Neuronal stem cell (in vitro differentiated cells): ENCODE data around the gene CYP11A1.

Source experiments
- DNase-seq: peaks from one replicate; pipeline ENCODE4 v3.0.0-alpha.2; 2013; ENCODE audit warnings: low spot score
- H2AFZ ChIP-seq: one replicate; pipeline ENCODE4 v1.6.1; 2013; ENCODE audit warnings: mild to moderate bottlenecking, low read length, inconsistent platforms
- H2AK5ac ChIP-seq: 2 replicates; pipeline ENCODE4 v1.6.1; 2013; ENCODE audit warnings: low read depth, mild to moderate bottlenecking, inconsistent platforms, low read length, moderate library complexity, mixed read lengths
- H2BK120ac ChIP-seq: 2 replicates; pipeline ENCODE4 v1.6.1; 2013; ENCODE audit warnings: low read depth, mild to moderate bottlenecking, inconsistent platforms, low read length, moderate library complexity, mixed read lengths
- H2BK12ac ChIP-seq: one replicate; pipeline ENCODE4 v1.6.1; 2013; ENCODE audit warnings: low read length, inconsistent platforms
- H2BK15ac ChIP-seq: 2 replicates; pipeline ENCODE4 v1.6.1; 2013; ENCODE audit warnings: mild to moderate bottlenecking, low read length, inconsistent platforms, mixed read lengths
- H2BK5ac ChIP-seq: one replicate; pipeline ENCODE4 v1.6.1; 2013; ENCODE audit warnings: inconsistent platforms, mild to moderate bottlenecking, low read length, moderate library complexity
- H3K14ac ChIP-seq: one replicate; pipeline ENCODE4 v1.6.1; 2013; ENCODE audit warnings: low read length, inconsistent platforms
- H3K18ac ChIP-seq: 2 replicates; pipeline ENCODE4 v1.6.1; 2013; ENCODE audit warnings: low read length, inconsistent platforms
- H3K23ac ChIP-seq: 2 replicates; pipeline ENCODE4 v1.6.1; 2013; ENCODE audit warnings: low read depth, mild to moderate bottlenecking, mixed read lengths, low read length, inconsistent platforms; ENCODE audit not compliant: poor library complexity
- H3K27ac ChIP-seq: replicated peaks from 3 replicates; pipeline ENCODE4 v1.5.1; 2013; ENCODE audit warnings: low read length, inconsistent platforms
- H3K27me3 ChIP-seq, 3 experiments: 2 replicates each; pipeline ENCODE4 v1.6.1; 2013; ENCODE audit warnings: low read length in 3 of 3, mild to moderate bottlenecking in 2 of 3, inconsistent platforms in 1 of 3, low read depth in 1 of 3, mixed read lengths in 1 of 3, moderate library complexity in 1 of 3; ENCODE audit not compliant: control insufficient read depth in 3 of 3, insufficient read depth in 3 of 3
- H3K36me3 ChIP-seq, 2 donors: replicated peaks in 1 of 2; 2 replicates each; pipeline ENCODE4 v1.6.1; 2013; ENCODE audit warnings: low read length in 2 of 2; ENCODE audit not compliant: control insufficient read depth in 2 of 2, insufficient read depth in 2 of 2
- H3K4ac ChIP-seq: 2 replicates; pipeline ENCODE4 v1.6.1; 2013; ENCODE audit warnings: inconsistent platforms, mild to moderate bottlenecking, low read length, moderate library complexity
- H3K4me1 ChIP-seq, 2 donors: 1 replicate in 1 of 2; 2 replicates in 1 of 2; pipeline ENCODE4 v1.6.1; 2013; ENCODE audit warnings: low read length in 2 of 2, low read depth in 1 of 2; ENCODE audit not compliant: control insufficient read depth in 2 of 2, insufficient read depth in 1 of 2
- H3K4me2 ChIP-seq: one replicate; pipeline ENCODE4 v1.6.1; 2013; ENCODE audit warnings: mild to moderate bottlenecking, low read length, inconsistent platforms; ENCODE audit not compliant: insufficient read depth, poor library complexity, severe bottlenecking
- H3K4me3 ChIP-seq, 2 donors: 2 replicates each; pipeline ENCODE4 v1.5.1; 2013; ENCODE audit warnings: low read length in 2 of 2, mild to moderate bottlenecking in 2 of 2, inconsistent platforms in 1 of 2, moderate library complexity in 1 of 2
- H3K79me1 ChIP-seq: one replicate; pipeline ENCODE4 v1.6.1; 2013; ENCODE audit warnings: low read depth, mild to moderate bottlenecking, inconsistent platforms, low read length, moderate library complexity
- H3K9ac ChIP-seq: one replicate; pipeline ENCODE4 v1.6.1; 2013; ENCODE audit warnings: mild to moderate bottlenecking, low read depth, low read length, inconsistent platforms; ENCODE audit not compliant: poor library complexity
- H3K9me3 ChIP-seq, 2 donors: replicated peaks in 1 of 2; 2 replicates each; pipeline versions ENCODE3 to v1.6.1; 2013; ENCODE audit warnings: low read length in 2 of 2, mild to moderate bottlenecking in 2 of 2, inconsistent platforms in 1 of 2, low read depth in 1 of 2, mixed read lengths in 1 of 2, moderate library complexity in 1 of 2; ENCODE audit not compliant: control insufficient read depth in 2 of 2, insufficient read depth in 1 of 2
- H4K8ac ChIP-seq: one replicate; pipeline ENCODE4 v1.6.1; 2013; ENCODE audit warnings: low read depth, mild to moderate bottlenecking, inconsistent platforms, low read length, moderate library complexity
- H4K91ac ChIP-seq: one replicate; pipeline ENCODE4 v1.6.1; 2013; ENCODE audit warnings: low read length, low read depth, mild to moderate bottlenecking, inconsistent platforms; ENCODE audit not compliant: poor library complexity
- WGBS, 2 donors: extraction: QIAGEN DNeasy Blood & Tissue Kit; methylation state at CpG; one replicate each; pipeline ENCODE4 v1.1.7; 2013; ENCODE audit warnings: missing lambda C conversion rate in 2 of 2, mixed read lengths in 1 of 2; ENCODE audit not compliant: insufficient read length in 2 of 2, insufficient replicate concordance in 1 of 2; ENCODE audit errors: extremely low coverage in 2 of 2; 5-methylcytosine and 5-hydroxymethylcytosine counted together

The CYP11A1 gene

DNA sequence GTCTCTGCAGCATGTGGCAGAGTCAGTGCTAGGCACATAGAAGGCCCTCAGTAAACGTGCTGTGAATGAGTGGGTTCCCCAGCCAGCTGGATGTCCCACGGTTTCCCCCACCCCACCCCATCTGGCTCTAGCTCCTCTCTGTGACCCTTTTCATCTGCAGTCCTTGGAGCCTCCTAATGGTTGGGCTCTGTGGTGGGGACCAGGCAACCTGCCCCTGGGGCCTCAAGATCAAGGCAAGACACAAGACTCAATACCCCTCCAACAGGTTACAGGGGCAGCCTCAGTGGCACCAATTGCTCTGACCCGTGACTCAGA is 17.1 kb upstream of the CYP11A1 start:
- DNase-seq: no peak
- H3K4me2 ChIP-seq: no peak overlapping the region
- no CpG with 5 or more reads among the region's 3 CpGs for WGBS, 2 donors
- H3K79me1 ChIP-seq: no peaks in the 10 kb centered on the region
- no peak overlapping the region for H3K23ac ChIP-seq
- peak overlapping the region; percentile 19 for H3K18ac ChIP-seq
- no peak overlapping the region for H2BK120ac ChIP-seq
- no peak overlapping the region for H3K4ac ChIP-seq
- H2AK5ac ChIP-seq: peak overlapping the region; percentile 54
- peaks cover 3 to 11% of the 10 kb centered on the region in 2 donors for H3K4me1 ChIP-seq
- H2BK15ac ChIP-seq: peak overlapping the region; percentile 77
- peaks cover 0 to 22% (median 0%) of the 10 kb centered on the region in 3 experiments for H3K27me3 ChIP-seq
- no peak overlapping the region for H3K27ac ChIP-seq
- H3K9me3 ChIP-seq: no peaks in the 10 kb centered on the region
- H2BK12ac ChIP-seq: peak overlapping the region; percentile 48
- no peak overlapping the region for H3K4me3 ChIP-seq
- no peak overlapping the region for H4K91ac ChIP-seq
- H3K14ac ChIP-seq: no peak overlapping the region
- no peak overlapping the region for H2BK5ac ChIP-seq
- H2AFZ ChIP-seq: no peak overlapping the region
- no peak overlapping the region for H4K8ac ChIP-seq
- H3K36me3 ChIP-seq: no peaks in the 10 kb centered on the region
- H3K9ac ChIP-seq: no peak overlapping the region

DNA sequence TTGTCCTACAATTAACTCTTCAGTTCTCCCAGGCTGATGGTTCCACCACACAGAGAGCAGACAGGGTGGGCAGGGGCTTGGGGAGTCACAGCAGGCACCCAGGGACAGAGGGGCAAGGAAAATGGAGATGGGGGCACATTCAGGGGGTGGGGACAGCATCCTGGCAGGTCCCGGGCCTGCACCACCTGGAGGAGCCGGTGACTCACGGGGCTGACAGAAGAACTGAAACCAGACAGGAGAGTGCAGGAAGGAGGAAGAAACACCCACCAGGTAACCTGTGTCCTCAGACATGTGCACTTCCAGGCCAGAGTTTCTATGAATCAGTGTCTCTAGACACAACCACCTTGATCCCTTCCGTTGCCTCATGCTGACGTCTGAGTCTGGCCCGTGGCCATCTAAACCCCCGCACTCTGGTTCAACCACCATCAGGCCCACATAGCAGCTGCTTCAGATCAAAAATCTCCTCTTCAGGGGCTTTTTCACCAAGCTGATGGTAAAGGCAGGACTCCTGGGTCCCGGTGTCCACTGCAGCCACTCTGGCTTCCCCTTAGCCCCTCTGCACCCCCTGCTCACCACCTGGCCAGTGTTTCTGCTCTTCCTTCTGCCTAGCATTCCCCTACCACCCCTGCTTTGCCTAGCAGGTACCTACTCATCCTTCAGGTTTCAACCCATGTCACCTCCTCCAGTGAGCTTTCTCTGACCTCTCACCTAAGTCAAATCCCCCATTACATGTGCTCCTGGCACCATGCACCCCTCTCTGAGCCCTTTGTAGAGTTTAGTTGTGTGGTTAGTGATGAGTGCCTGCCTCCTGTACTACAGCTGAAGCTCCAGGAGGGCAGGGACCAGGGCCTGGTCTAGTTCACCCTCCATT is 16.5 kb upstream of the CYP11A1 start:
- H2BK15ac ChIP-seq: peak overlapping the region; percentile 84
- H2BK12ac ChIP-seq: peak overlapping the region; percentile 48
- no peak overlapping the region for H2AK5ac ChIP-seq
- no peak overlapping the region for H3K4me3 ChIP-seq
- H3K4ac ChIP-seq: no peak overlapping the region
- no peak overlapping the region for H2BK5ac ChIP-seq
- DNase-seq: no peak
- H3K27me3 ChIP-seq: peaks cover 0 to 22% (median 0%) of the 10 kb centered on the region in 3 experiments
- no peak overlapping the region for H3K14ac ChIP-seq
- no CpG with 5 or more reads among the region's 8 CpGs for WGBS, 2 donors
- H3K4me2 ChIP-seq: no peak overlapping the region
- H3K9me3 ChIP-seq: no peaks in the 10 kb centered on the region
- no peak overlapping the region for H4K8ac ChIP-seq
- no peak overlapping the region for H3K9ac ChIP-seq
- H2BK120ac ChIP-seq: no peak overlapping the region
- H4K91ac ChIP-seq: no peak overlapping the region
- H3K27ac ChIP-seq: no peak overlapping the region
- H3K18ac ChIP-seq: peak overlapping the region; percentile 19
- peaks cover 3 to 12% of the 10 kb centered on the region in 2 donors for H3K4me1 ChIP-seq
- no peaks in the 10 kb centered on the region for H3K79me1 ChIP-seq
- H2AFZ ChIP-seq: no peak overlapping the region
- H3K23ac ChIP-seq: no peak overlapping the region
- H3K36me3 ChIP-seq: no peaks in the 10 kb centered on the region

DNA sequence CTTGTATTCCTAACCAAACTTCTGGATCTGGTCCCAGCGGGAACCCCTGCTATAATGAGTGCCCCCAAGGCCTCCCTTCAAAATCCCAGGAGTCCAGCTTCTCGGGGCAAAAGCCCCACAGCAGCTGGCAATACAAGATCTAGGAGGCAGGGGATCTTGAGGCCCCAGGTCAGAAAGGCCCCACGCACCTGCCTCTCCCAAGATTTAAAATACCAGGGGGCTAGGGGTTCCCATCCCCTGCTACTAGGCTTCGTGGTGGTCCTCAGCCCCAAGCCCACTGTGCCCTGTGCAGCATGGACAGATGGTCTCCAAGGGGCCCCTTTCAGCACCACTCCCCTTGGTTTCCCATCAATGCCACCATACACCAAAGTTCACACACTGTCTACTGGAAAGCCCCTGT is 15.8 kb upstream of the CYP11A1 start:
- Histone ChIP-seq H3K36me3 (no peaks in the 10 kb centered on the region), H4K8ac (no peak overlapping the region), H2BK15ac (no peak overlapping the region), H2BK12ac (no peak overlapping the region), H3K27me3 (peaks cover 0 to 22% (median 0%) of the 10 kb centered on the region in 3 experiments), H3K4ac (no peak overlapping the region), H3K4me1 (peaks cover 3 to 13% of the 10 kb centered on the region in 2 donors), H3K18ac (no peak overlapping the region), H3K9ac (no peak overlapping the region), H2BK120ac (no peak overlapping the region), H3K27ac (no peak overlapping the region), H3K4me2 (no peak overlapping the region), H2AFZ (no peak overlapping the region), H2BK5ac (no peak overlapping the region), H3K79me1 (no peaks in the 10 kb centered on the region), H2AK5ac (no peak overlapping the region), H4K91ac (no peak overlapping the region), H3K9me3 (no peaks in the 10 kb centered on the region), H3K14ac (no peak overlapping the region), H3K4me3 (no peak overlapping the region), H3K23ac (no peak overlapping the region)
- DNase-seq: no peak
- no CpG with 5 or more reads among the region's 4 CpGs for WGBS, 2 donors

DNA sequence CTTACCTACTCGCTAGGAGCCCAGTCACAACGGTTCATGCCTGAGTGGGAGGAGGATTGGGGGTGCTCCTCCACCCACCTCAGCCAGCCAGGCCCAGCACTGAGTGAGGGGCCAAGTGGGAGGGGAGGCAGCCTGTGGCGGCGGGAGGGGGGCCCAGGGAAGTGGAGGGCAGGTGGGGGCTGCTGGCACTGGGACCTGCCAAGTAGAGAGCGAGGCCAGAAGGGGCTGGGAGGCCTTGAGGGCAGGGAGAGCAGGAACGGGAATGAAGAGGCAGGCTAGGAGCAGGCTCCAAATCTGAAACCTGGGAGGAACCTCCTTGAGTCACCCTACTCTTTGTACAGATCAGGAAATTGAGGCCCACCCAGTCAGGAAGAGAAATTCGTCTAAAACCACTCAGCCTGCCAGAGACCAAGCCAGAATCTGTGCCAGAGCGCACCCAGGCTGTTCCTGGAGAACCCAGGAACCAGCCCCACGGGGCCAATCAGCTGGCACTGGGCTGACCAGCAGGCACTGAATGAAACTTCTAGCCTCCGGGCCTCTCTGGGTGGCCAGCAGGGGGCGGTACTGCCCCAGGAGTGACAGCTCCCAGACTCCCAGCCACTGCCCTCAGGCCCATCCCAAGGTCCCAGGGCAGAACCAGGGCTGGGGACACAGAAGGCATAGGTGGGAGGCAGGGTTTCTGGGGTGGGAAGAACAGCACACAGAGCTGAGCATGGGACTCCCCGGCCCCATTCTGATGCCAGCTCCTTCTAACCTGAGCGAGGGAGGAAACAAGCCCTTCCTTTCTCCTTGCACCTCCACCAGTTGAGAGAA is 14.8 kb upstream of the CYP11A1 start:
- H4K91ac ChIP-seq: no peak overlapping the region
- H2AFZ ChIP-seq: peak overlapping the region; percentile 58
- H3K79me1 ChIP-seq: no peaks in the 10 kb centered on the region
- peak; percentile 85 for DNase-seq
- no peak overlapping the region for H3K4me3 ChIP-seq
- peak overlapping the region; percentile 67 for H3K23ac ChIP-seq
- no peak overlapping the region for H3K4me2 ChIP-seq
- H2BK15ac ChIP-seq: peak overlapping the region; percentile 1
- H3K27me3 ChIP-seq: peaks cover 0 to 31% (median 0%) of the 10 kb centered on the region in 3 experiments
- peak overlapping the region; percentile 26 for H2BK120ac ChIP-seq
- no peaks in the 10 kb centered on the region for H3K9me3 ChIP-seq
- H3K36me3 ChIP-seq: no peaks in the 10 kb centered on the region
- H3K9ac ChIP-seq: no peak overlapping the region
- H2BK12ac ChIP-seq: no peak overlapping the region
- H2AK5ac ChIP-seq: peak overlapping the region; percentile 83
- no peak overlapping the region for H4K8ac ChIP-seq
- H3K4me1 ChIP-seq: peaks cover 3 to 13% of the 10 kb centered on the region in 2 donors
- H3K14ac ChIP-seq: no peak overlapping the region
- no CpG with 5 or more reads among the region's 13 CpGs for WGBS, 2 donors
- H3K4ac ChIP-seq: no peak overlapping the region
- no peak overlapping the region for H3K18ac ChIP-seq
- no peak overlapping the region for H3K27ac ChIP-seq
- no peak overlapping the region for H2BK5ac ChIP-seq
